ENCODE measurements around the gene GPATCH2. TPM values are rescaled to one million over a fixed set of nuclear protein-coding genes. Genes with fewer than 3 reads are reported as not detected.

Gene GPATCH2
- total RNA-seq, 1 experiment from 2014 or later = 11.2 TPM

GRCh38 chr1:217569021-217569420 lies 61.9 kb downstream of the GPATCH2 start:
- ChIA-PET POLR2A (no interaction called here), CTCF (no interaction called here)
- no peaks in the 10 kb centered on the region for H3K9me3 ChIP-seq (ENCODE audit: control insufficient read depth, insufficient read depth, low read depth, low read length)
- no peak overlapping the region for H3K4me3 ChIP-seq (ENCODE audit: low read depth in 2 of 2, low read length in 2 of 2)
- H3K27ac ChIP-seq (ENCODE audit: low read length) = no peak overlapping the region
- in situ Hi-C loops (cut with HindIII; ENCODE audit: low pct_unique_long_range_greater_than_20kb, low sequenced_read_pairs) (no loop called here), intact Hi-C loops (cut with micrococcal nuclease; ENCODE audit: unreplicated experiment) (no loop called here)
- no peak for ATAC-seq
- TF ChIP-seq REST (IDR thresholded peaks at IDR 0.05; ENCODE audit: insufficient read depth in 1 of 2, low read depth in 2 of 2, low read length in 1 of 2) (no peak), POLR2AphosphoS5 (IDR thresholded peaks at IDR 0.05; ENCODE audit: low read depth, low read length) (no peak), CTCF (IDR thresholded peaks at IDR 0.05) (no peak), TCF7L2 (IDR thresholded peaks at IDR 0.05; ENCODE audit: low read depth, low read length) (no peak), SIN3A (IDR thresholded peaks at IDR 0.05; ENCODE audit: borderline replicate concordance, insufficient read depth, low read depth, low read length) (no peak)
- no peaks in the 10 kb centered on the region for H3K4me1 ChIP-seq (ENCODE audit: control insufficient read depth, insufficient read depth, low read length)
- no peaks in the 10 kb centered on the region for H3K27me3 ChIP-seq (ENCODE audit: control insufficient read depth, insufficient read depth, low read length)
- H3K36me3 ChIP-seq (ENCODE audit: control insufficient read depth, insufficient read depth, low read length) = no peaks in the 10 kb centered on the region
- DNase-seq (ENCODE audit: low read depth, low spot score) = no peak
- BruUV-seq (replicated peaks) = no TSS peak

- BruUV-seq (replicated peaks) = no TSS peak
- ChIA-PET CTCF (no interaction called here), POLR2A (no interaction called here)
- no peaks in the 10 kb centered on the region for H3K27me3 ChIP-seq (ENCODE audit: control insufficient read depth, insufficient read depth, low read length)
- no peaks in the 10 kb centered on the region for H3K9me3 ChIP-seq (ENCODE audit: control insufficient read depth, insufficient read depth, low read depth, low read length)
- no peaks in the 10 kb centered on the region for H3K36me3 ChIP-seq (ENCODE audit: control insufficient read depth, insufficient read depth, low read length)
- in situ Hi-C loops (cut with HindIII; ENCODE audit: low pct_unique_long_range_greater_than_20kb, low sequenced_read_pairs) = no loop called here
- no peak for TF ChIP-seq TCF7L2 (IDR thresholded peaks at IDR 0.05; ENCODE audit: low read depth, low read length)
- TF ChIP-seq POLR2AphosphoS5 (IDR thresholded peaks at IDR 0.05; ENCODE audit: low read depth, low read length) = no peak
- no peak for TF ChIP-seq REST (IDR thresholded peaks at IDR 0.05; ENCODE audit: insufficient read depth in 1 of 2, low read depth in 2 of 2, low read length in 1 of 2)
- TF ChIP-seq CTCF (IDR thresholded peaks at IDR 0.05) = no peak
- no peak for TF ChIP-seq SIN3A (IDR thresholded peaks at IDR 0.05; ENCODE audit: borderline replicate concordance, insufficient read depth, low read depth, low read length)
- H3K4me3 ChIP-seq (ENCODE audit: low read depth in 2 of 2, low read length in 2 of 2) = no peak overlapping the region
- no peak for ATAC-seq
- no peak overlapping the region for H3K27ac ChIP-seq (ENCODE audit: low read length)
- no peak for DNase-seq (ENCODE audit: low read depth, low spot score)
- H3K4me1 ChIP-seq (ENCODE audit: control insufficient read depth, insufficient read depth, low read length) = no peaks in the 10 kb centered on the region
- intact Hi-C loops (cut with micrococcal nuclease; ENCODE audit: unreplicated experiment) = no loop called here
Observed at GRCh38 chr1:217568200-217568599, 62.7 kb downstream of the GPATCH2 start.
